GM19395 (cell line): ENCODE results near the gene GSG1L.

Experiments
- ATAC-seq: cut with Tn5 transposase; IDR thresholded peaks from one replicate; pipeline ENCODE4 v1.9.1; 2021; ENCODE audit warnings: mild to moderate bottlenecking, moderate library complexity; ENCODE audit not compliant: unreplicated experiment

The GSG1L gene

DNA sequence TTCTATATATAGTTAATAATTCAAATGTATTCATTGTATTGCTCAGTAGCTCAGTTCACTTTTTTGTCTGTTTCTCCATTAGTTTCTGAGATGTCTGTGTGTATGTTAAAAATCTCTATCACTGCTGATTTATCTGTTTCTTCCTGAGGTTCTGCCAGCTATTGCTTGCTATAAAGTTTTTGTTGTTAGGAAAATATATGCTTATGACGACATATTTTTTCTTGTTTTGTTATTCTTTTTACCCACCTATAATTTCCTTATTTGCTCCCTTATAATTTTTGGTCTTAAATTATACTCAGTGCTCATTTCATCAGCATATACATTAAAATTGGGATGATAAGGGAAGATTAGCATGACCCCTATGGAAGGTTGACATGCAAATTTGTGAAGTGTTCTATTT lies 200.6 kb downstream of the GSG1L start:
- ATAC-seq = no peak

DNA sequence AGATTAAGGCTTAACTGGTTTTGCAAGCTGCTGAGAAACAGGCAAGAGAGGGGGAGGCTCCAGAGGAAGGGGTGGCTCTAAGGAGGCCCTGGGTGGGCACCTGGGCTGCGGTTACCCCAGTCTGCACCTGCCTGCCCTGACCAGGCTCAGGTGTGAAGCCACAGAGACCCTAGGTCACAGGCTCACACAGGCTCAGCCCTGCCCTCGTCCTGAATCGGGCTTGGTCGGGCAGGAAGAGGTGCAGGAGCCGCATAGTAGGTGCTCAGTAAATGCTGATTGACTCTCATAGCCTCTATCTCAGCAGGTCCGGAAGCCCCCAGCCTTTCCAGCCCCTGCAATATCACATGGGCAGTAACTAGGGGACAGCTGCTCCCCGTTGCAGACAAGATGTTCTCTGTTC lies 203.4 kb downstream of the GSG1L start:
- no peak for ATAC-seq

DNA sequence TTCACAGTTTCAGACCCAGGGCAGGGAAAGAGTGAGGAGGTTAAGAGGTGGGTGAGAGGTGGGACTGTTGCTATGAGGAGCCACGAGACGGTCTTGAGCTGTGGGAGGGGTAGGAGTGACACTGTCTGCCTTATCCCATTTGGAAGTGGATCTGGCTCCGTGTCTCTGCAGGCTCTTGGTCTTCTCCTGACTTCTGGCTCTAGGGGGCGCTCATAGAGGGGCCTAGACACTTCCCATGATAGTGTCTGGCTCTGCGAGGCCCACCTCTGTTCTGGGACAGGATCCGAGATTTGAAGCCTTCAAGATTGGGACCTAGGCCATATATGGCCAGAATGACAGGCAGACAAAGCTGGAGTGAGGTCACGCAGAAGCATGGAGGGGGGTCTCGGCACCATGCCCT lies 204.5 kb downstream of the GSG1L start:
- no peak for ATAC-seq

DNA sequence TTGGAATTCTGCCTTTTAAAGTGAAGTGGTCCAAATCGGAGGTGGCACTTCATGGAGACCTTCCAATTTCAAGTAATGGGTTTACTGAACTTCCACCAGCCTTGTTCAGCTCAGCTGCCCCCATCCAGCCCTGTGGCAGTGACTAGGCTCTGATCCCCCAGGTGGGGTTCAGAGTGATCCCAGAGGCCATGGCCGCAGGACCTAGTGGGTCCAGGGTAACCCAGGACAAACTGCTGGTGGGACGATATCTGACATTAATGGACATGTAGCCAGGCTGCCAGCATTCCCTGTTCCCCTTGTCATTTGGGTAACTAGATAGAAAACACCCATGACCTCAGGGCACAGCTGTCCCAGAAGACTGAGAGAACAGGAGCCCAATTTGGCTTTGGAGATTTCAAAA lies 209.9 kb downstream of the GSG1L start:
- no peak for ATAC-seq

DNA sequence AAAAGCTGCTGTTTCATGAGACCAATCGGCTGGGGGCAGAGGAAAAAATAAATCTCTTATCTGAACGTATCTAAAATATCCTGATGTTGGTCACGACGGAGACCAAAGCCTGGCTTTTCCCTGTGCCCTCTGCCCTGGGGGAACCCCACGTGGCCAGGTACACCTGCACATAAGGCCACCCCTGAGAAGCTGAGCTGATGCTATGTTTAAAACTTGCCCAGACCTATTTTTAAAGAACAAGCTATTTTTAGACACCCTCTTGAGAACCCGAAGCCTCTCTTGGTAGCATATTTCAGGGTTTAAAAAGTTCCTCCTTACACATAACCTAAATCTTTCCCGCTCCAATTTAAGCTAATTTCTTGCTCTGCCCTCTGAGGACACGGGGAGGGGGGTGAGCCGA lies 210.4 kb downstream of the GSG1L start:
- no peak for ATAC-seq

DNA sequence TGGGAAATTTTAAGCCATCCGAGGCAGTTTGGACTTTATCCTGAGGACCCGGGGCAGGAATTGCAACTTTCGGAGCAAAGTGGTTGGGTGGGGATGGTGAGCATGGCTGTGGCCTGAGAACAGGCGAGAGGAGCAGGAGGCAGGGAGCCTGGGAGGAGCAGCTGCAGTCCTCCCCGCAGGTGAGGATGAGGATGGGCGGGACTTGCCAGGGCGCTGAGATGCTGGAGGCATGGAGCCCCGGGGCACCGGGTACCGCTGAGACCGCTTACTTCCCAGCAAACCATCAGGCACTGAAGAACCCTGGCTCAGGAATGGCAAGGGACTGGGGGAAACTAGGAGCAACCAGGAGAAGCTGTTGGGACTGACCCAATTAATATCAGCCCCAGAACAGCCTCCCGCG lies 210.8 kb downstream of the GSG1L start:
- no peak for ATAC-seq

DNA sequence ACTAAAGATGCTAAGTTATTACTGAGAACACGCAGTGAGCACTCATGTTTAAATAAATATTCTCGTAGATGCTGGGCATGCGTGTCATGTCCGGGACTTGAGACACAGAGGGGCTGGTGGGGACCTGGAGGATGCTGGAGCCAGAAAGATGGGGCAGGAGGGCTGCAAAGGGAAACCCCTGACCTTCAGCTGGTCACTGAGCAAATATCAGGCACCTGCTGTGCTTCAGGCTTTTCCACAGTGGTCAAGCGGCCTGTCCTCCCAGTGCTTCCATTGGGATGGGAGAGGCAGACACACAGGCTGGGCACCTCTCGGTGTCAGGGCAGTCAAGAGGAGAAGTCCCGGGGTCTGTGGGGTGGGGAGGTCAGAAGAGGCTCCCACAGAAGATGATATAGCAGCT lies 211.4 kb downstream of the GSG1L start:
- no peak for ATAC-seq

DNA sequence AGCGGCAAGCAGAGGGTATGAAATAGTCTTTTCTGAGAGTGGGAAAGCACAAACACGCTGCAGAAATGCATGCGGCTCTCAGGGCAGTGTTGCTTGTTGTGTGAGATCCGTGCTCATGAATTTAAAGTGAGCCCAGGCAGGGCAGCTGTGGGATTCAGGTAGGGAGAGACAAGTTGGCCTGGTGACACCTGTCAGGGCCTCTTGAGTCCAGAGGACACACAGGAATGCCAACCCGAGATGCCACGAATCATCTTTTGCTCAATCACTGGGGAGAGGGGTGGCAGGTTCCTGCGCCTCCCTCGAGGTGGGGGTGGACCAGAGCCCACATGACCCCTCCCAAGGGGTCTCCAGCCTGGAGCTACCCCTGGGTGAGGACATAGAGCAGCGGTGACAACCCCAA lies 211.9 kb downstream of the GSG1L start:
- no peak for ATAC-seq

DNA sequence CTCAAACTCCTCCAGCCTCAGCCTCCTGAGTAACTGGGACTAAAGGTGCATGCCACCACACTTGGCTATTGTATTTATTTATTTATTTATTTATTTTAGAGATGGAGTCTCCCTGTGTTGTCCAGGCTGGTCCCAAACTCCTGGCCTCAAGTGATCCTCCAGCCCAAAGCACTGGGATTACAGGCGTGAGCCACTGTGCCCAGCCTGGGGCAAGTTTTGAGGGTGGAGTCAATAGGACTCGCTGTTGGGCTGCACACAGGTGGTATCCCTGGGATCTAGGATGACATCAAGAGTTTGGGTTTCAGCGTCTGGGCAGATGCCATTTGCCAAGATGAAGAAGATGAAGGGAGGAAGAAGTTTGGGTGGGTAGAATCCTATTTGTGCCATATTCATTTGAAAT lies 213.9 kb downstream of the GSG1L start:
- no peak for ATAC-seq

DNA sequence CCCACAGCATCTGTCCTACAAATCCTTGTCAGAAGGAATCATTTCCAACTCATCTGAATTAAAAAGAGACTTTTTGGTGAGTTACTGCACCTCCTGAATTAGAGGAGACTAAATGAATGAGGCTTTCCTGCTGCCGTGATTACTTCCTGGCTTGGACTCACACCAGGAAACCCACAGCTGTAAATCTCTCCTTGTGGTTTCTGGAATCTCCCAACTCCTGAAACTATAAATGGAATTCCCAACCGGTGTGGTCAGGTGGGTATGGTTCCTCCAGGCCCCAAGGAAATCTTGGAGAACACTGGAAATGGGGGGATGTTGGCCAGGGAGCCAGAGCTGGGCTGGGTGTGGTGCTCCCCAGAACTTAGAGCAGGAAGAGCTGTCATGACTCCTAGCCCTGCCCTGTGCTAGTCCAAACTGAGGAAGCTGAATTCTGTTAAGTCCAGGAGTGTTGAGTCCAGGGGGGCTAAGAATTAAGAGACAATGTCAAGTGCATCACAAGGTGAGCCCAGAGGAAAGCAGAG lies 216.4 kb downstream of the GSG1L start:
- ATAC-seq = no peak

DNA sequence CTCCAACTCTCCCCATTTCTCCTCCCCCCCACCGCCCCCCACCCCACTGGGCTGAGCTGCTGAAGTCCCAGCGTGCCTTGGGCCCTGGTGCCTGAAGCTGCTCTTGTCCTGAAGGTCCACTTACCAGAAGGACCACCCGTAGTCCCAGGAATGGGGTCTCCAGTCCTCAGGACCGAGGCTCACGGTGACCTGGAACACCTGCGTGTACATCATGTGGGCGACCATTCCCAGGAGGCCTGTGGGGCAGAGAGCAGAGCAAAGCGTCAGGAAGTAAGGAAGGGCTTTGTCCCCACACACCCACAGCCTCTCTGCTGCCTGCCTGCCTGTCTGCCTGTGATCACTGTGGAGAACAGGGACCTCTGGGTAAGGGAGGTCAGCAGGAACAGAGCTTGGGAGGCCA lies 218.7 kb downstream of the GSG1L start:
- no peak for ATAC-seq

DNA sequence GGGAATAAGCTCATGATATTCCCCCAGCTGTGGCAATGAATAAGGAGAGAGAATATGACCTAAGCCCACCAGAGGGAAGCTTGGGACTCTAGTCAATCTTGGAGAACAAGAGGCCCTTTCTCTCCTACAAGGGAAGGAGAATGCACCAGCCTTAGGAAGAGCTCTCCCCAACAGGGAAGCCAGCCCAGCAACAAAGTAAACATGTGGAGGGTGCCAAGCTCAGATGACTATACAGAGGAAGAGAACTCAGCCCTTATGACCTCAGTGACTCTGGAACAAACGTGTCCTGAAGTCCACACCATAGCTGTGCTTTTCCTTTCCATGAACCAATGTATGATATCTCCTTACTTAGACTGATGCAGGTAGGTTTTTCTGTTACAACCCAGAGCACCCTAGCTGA lies 219.7 kb downstream of the GSG1L start:
- no peak for ATAC-seq

DNA sequence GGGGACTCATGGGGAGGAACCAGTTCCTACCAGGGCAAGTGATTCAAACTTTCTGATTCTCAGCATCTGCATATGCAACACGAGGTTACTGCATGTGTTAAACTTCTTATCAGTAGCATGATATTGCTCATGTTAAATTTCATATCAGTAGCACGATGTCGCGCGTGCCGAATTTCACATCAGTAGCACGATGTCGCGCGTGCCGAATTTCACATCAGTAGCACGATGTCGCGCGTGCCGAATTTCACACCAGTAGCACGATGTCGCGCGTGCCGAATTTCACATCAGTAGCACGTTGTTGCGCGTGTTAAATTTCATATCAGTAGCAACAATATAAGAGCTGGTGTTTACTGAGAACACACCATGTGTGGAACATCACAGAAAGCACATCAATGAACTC lies 221.6 kb downstream of the GSG1L start:
- ATAC-seq = no peak

DNA sequence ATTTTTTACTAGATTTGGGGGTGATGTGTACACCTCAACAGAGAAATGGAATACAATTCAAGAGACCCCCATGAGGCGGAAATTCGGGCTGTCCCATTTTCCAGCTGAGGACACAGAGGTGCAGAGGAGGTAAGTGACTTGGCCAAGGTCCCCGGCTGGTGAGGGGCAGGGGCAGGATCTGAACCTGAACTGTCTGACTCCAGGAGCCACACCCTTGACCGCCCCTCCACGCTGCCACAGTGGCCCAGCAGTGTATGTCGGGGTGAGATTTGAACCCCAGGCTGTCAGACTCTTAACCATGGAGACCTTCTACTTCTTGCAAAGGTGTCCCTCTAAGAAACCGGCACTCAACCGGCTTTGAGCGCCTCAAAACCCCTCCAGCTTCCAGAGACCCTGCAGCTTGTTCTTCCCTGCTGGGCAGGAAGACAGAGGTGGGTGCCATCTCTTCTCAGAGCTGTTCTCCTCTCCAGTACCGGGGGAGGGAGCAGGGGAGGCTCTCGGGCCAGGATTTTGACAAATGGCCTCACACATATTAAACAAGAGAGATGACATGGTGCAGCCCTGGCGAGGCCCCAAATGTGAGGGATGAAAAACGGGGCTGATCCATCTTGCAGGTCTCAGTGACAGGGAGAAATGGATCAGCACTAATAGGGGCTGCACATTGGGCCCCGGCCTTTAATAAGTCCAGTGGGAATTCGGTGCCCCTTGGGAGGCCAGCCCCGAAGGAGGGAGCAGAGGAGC lies 222.3 kb downstream of the GSG1L start:
- ATAC-seq = no peak

DNA sequence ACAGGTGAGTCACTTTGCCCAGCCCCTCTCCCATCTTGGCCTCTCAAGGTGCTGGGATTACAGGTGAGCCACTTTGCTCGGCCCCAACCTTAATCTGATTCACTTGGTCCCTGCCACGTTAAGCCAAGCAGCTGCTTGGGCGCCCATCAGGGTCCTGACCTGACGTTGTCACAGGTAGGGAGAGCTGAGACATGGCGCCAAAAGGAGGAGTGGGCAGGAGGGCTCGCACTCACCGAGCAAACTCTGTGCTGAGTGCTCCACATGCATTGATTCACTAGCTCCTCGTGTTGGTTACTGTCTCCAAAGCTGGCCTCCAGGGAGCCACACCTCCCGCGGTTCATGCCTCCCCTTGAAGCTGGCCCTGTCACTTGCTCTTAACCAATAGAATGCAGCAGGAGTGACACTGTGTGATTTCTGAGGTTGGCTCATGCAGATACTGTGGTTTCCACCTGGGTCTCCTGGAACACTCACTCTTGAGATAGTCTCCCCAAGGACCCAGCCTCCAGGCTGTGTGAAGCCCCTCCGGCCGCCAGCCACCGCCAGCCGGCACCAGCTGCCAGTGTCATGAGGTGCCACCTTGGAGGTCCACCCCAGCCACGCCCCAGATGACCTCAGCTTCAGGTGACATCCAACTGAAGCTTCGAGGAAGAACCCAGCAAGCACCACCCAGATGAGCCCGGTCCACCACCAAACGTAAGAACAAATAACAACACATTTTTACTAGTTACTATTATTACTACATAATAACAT lies 223.0 kb downstream of the GSG1L start:
- ATAC-seq = no peak

DNA sequence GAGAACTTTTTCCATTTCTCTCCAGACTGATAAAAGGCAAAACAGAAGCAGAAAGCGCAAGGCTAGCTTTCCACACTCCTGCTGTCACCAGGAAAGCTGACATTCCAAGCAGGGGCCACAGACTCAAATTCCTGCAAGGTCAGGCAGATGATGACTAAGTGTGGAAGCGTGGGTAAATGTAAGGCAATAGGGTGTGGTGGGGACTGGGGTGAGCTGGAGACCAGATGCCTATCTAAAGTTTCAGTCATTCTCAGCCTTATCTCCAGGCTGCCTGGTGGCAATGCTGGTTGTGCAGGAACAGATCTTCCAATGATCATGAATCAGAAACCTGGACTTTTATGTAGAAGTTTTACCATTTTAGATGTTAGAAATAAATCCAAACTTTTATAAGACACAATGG lies 224.1 kb downstream of the GSG1L start:
- ATAC-seq = no peak

DNA sequence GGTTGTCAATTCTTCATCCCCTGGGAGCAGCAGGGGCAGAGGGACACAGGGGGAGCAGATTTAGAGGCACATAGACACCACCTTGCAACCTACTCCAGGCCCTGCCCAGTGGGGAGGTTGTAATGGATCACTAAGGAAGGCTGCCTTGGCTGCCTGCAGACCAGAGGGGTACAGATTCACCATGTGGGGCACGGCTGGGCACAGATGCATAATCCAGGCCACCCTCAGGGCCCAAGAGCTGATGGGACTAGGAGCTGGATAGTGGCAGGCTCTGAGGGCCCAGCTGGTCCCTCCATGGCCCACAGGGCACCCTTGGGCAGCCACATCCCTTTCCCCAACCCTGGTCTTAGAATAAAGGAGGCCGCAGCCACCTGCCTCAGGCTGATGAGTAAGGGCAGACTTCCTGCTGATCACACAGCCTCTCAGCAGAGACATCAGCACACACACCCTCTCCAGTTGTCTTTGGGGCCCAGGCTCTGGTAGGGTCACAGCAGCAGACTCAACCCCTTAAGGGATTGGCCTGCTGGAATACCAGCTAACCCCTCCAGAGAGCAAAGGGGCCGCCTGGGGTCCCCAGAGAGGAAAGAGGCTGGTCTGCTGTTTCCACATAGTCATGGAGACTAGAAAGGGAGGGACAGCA lies 224.9 kb downstream of the GSG1L start:
- no peak for ATAC-seq

DNA sequence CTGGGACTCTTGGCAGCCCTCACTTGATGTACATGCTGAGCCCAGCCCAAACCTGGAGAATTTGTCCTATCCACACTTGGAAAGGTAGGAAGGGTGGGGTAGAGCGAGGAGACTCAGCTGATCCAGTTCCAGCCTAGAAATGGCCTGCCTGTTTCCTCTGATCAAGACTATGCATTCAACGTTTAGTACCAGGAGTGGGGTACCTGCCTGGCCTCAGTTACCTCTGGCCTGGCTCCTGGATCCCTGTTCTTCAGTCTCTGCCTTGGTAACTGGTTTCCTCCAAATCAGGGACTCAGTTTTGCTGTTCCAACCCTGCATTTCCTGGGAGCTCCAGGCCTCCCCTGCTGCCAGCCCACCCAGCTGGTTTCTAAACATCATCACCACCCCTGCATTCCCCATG lies 233.5 kb downstream of the GSG1L start:
- ATAC-seq = no peak

DNA sequence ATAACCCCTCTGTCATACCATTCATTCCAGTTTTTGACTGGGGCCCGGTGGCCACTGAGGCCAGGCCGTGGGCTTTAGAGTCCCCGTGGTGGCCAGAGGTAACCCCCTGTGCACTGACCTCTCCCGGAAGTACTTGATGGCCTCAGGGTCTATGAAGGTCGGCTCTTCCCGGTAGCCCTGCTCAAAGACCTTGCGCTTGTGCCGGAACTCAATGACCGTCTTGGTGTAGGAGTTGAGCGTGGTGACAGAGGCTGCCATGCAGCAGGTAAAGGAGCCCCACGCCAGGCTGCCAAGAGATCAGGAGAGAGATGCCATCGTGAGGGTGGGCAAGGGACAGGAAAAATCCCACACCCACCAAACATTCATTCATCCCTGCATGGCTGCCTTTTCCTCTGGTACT lies 234.8 kb downstream of the GSG1L start:
- no peak for ATAC-seq

DNA sequence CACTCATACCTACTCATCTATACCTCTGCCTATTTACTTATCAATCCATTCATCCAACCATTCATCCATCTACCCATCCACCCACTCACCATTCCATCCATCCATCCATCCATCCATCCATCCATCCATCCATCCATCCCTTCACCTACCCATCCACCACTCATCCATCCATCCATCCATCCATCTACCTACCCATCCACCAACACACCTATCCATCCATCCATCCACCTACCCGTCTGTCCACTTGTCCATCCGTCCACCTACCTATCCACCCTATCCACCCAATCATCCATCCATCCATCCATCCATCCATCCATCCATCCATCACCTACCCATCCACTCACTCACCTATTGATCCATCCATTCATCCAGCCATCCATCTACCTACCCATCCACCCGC lies 235.7 kb downstream of the GSG1L start:
- ATAC-seq = no peak

DNA sequence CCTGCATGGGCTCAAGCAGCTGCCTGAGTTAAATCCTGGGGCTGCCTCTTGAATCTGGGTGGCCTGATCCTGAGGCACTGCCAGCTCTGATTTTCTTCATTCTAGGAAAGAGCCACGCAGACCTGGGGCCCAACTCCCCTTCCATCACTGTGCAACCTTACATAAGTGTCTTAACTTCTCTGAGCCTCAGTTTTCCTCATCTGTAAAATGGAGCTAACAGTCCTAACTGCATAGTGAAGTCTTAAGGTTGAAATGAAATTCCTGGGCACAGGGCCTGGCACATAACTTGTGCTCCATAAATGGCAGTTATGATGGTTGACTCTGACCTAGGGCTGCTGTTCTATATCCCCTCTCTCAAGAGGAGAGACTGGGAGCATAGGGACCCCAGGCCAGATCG lies 236.6 kb downstream of the GSG1L start:
- ATAC-seq = no peak
